HCT116 (cell line): Measurements from ENCODE around the gene PRR20B. TPM values are rescaled to one million over a fixed set of nuclear protein-coding genes. Genes with fewer than 3 reads are reported as not detected.

Source experiments
- ATAC-seq: fragments of 200-7000 bp; cut with Tn5 transposase; 2 replicates; pipeline ENCODE4 v1.9.1; 2020; ENCODE audit warnings: mild to moderate bottlenecking, moderate library complexity
- BruUV-seq: library from RNA; stranded (reverse); fragments of 400-500 nt; replicated peaks from 2 replicates; lab custom pipeline; 2021; lab: Mats Ljungman, UMichigan
- CTCF ChIA-PET: fragments of 300-600 bp; sonication (Branson Sonifier 250); formaldehyde crosslinking; loops from one replicate; lab custom pipeline; 2021; ENCODE audit warnings: antibody characterized with exemption; lab: Charles Lee
- POLR2A ChIA-PET: fragments of 300-600, 350-600 bp; sonication (Branson Sonifier 250); formaldehyde crosslinking; loops from one replicate; lab custom pipeline; 2021; ENCODE audit warnings: antibody characterized with exemption; lab: Charles Lee
- RAD21 ChIA-PET, 2 experiments: fragments of 300-600 bp; sonication (Branson Sonifier 250); formaldehyde crosslinking; loops; one replicate each; lab custom pipeline; 2023; ENCODE audit warnings: low total read pairs in 2 of 2; ENCODE audit not compliant: uncharacterized antibody in 2 of 2, unreplicated experiment in 2 of 2, low non-redundant PET in 1 of 2; lab: Charles Lee
- DNase-seq: peaks from one replicate; pipeline ENCODE4 v3.0.0-alpha.2; 2010; ENCODE audit warnings: low read depth, low spot score
- H2AFZ ChIP-seq: fragments of 200-600 bp; shearing (Covaris generic), sonication (generic); 2 replicates; pipeline ENCODE4 v1.6.1; 2017; ENCODE audit warnings: low read depth, mixed run types, mixed read lengths, antibody characterized with exemption, low read length; ENCODE audit not compliant: poor library complexity, severe bottlenecking
- H3K27ac ChIP-seq: 2 replicates; pipeline ENCODE4 v1.5.1; 2012; ENCODE audit warnings: low read depth, low read length
- H3K27me3 ChIP-seq: fragments of 200-600 bp; sonication (generic); 2 replicates; pipeline ENCODE4 v1.6.1; 2016; ENCODE audit warnings: mixed run types, low read length, mixed read lengths; ENCODE audit not compliant: insufficient read depth
- H3K36me3 ChIP-seq, 2 experiments: fragments of 200-500 bp in 1 of 2; fragments of 200-600 bp in 1 of 2; sonication (Bioruptor generic) in 1 of 2; sonication (generic) in 1 of 2; 2 replicates each; pipeline versions ENCODE4 v1.5.1 to v1.6.1; 2014 to 2016; ENCODE audit warnings: low read length in 2 of 2, inconsistent platforms in 1 of 2, mixed read lengths in 1 of 2, mixed run types in 1 of 2; ENCODE audit not compliant: insufficient read depth in 2 of 2, control insufficient read depth in 1 of 2
- H3K4me1 ChIP-seq, 2 experiments: fragments of 200-600 bp in 1 of 2; sonication (generic) in 1 of 2; 2 replicates each; pipeline versions ENCODE4 v1.5.1 to v1.6.1; 2012 to 2017; ENCODE audit warnings: low read length in 2 of 2, inconsistent platforms in 1 of 2, mild to moderate bottlenecking in 1 of 2, mixed read lengths in 1 of 2, mixed run types in 1 of 2, moderate library complexity in 1 of 2; ENCODE audit not compliant: insufficient read depth in 2 of 2, control insufficient read depth in 1 of 2
- H3K4me2 ChIP-seq: fragments of 200-600 bp; sonication (generic); 2 replicates; pipeline ENCODE4 v1.6.1; 2017; ENCODE audit warnings: mixed run types, low read length, mixed read lengths
- H3K4me3 ChIP-seq, 2 experiments: fragments of 200-600 bp in 1 of 2; sonication (generic) in 1 of 2; replicated peaks in 1 of 2; 2 replicates each; pipeline ENCODE4 v1.5.1; 2011 to 2016; ENCODE audit warnings: low read length in 2 of 2, control low read depth in 1 of 2, low read depth in 1 of 2, mild to moderate bottlenecking in 1 of 2, mixed read lengths in 1 of 2, mixed run types in 1 of 2
- H3K79me2 ChIP-seq: fragments of 200-600 bp; sonication (generic); 2 replicates; pipeline ENCODE4 v1.6.1; 2017; ENCODE audit warnings: mild to moderate bottlenecking, mixed run types, low read length, moderate library complexity, mixed read lengths; ENCODE audit not compliant: insufficient read depth
- H3K9ac ChIP-seq: fragments of 200-600 bp; sonication (generic); 2 replicates; pipeline ENCODE4 v1.6.1; 2016; ENCODE audit warnings: low read length, mixed read lengths
- H3K9me2 ChIP-seq: fragments of 200-600 bp; sonication (generic), shearing (Covaris generic); 2 replicates; pipeline ENCODE4 v1.6.1; 2017; ENCODE audit warnings: mixed run types, mild to moderate bottlenecking, moderate library complexity; ENCODE audit not compliant: insufficient read depth
- H3K9me3 ChIP-seq, 2 experiments: fragments of 200-500 bp in 1 of 2; fragments of 200-600 bp in 1 of 2; sonication (Bioruptor generic) in 1 of 2; sonication (generic) in 1 of 2; 2 replicates each; pipeline ENCODE4 v1.6.1; 2014 to 2017; ENCODE audit warnings: low read length in 2 of 2, mixed read lengths in 2 of 2, inconsistent platforms in 1 of 2, low read depth in 1 of 2, mild to moderate bottlenecking in 1 of 2, mixed run types in 1 of 2, moderate library complexity in 1 of 2; ENCODE audit not compliant: control insufficient read depth in 1 of 2, insufficient read depth in 1 of 2
- H4K20me1 ChIP-seq: fragments of 200-600 bp; sonication (generic), shearing (Covaris generic); 2 replicates; pipeline ENCODE4 v1.6.1; 2017; ENCODE audit warnings: mixed run types, mild to moderate bottlenecking, moderate library complexity; ENCODE audit not compliant: insufficient read depth
- CBX3 ChIP-seq: IDR thresholded peaks from 2 replicates; pipeline ENCODE4 v1.6.1; 2012; ENCODE audit warnings: low read depth
- CEBPB ChIP-seq: IDR thresholded peaks from 2 replicates; pipeline ENCODE4 v1.6.1; 2012; ENCODE audit warnings: low read depth
- ELF1 ChIP-seq: IDR thresholded peaks from 2 replicates; pipeline ENCODE4 v1.6.1; 2012; ENCODE audit warnings: low read depth, borderline replicate concordance
- FOSL1 ChIP-seq: IDR thresholded peaks from 2 replicates; pipeline ENCODE4 v1.6.1; 2012; ENCODE audit warnings: low read depth
- JUND ChIP-seq: IDR thresholded peaks from 2 replicates; pipeline ENCODE4 v1.6.1; 2012
- POLR2A ChIP-seq: IDR thresholded peaks from 2 replicates; pipeline ENCODE4 v1.7.0; 2011; ENCODE audit warnings: borderline replicate concordance; ENCODE audit not compliant: insufficient read depth, insufficient read length; ENCODE audit errors: extremely low read depth
- REST ChIP-seq: IDR thresholded peaks from 2 replicates; pipeline ENCODE4 v1.6.1; 2012; ENCODE audit warnings: low read depth
- SIN3A ChIP-seq: IDR thresholded peaks from 2 replicates; pipeline ENCODE4 v1.6.1; 2012; ENCODE audit warnings: low read depth
- SP1 ChIP-seq: IDR thresholded peaks from 2 replicates; pipeline ENCODE4 v1.6.1; 2012; ENCODE audit warnings: low read depth
- TCF7L2 ChIP-seq: IDR thresholded peaks from 2 replicates; pipeline ENCODE4 v1.7.0; 2011; ENCODE audit warnings: borderline replicate concordance, inconsistent platforms; ENCODE audit not compliant: insufficient read depth, insufficient read length; ENCODE audit errors: extremely low read depth
- ZFX ChIP-seq: fragments of 450-650 bp; IDR thresholded peaks from 2 replicates; pipeline ENCODE4 v1.6.1; 2017
- ZNF274 ChIP-seq: fragments of 200-500 bp; sonication (Bioruptor generic); IDR thresholded peaks from 2 replicates; pipeline ENCODE4 v1.6.1; 2014; ENCODE audit warnings: mild to moderate bottlenecking, low read depth, low read length, inconsistent platforms
- intact Hi-C: fragments of 100-400 bp; cut with micrococcal nuclease; formaldehyde crosslinking; loops from 2 replicates; pipeline ENCODE4 v1.10.0; 2022
- total RNA-seq: library from RNA; stranded (reverse); gene quantifications from one replicate; pipeline ENCODE4 v1.2.1, GENCODE V29; 2021; ENCODE audit not compliant: unreplicated experiment
- TF ChIP-seq, protein P1 (sequence below): IDR thresholded peaks from 2 replicates; pipeline ENCODE4 v1.6.1; 2012
- TF ChIP-seq, protein P2 (sequence below), 3 experiments: fragments of 200-600 bp in 1 of 3; sonication (generic) in 1 of 3; IDR thresholded peaks in 2 of 3; conservative IDR thresholded peaks in 1 of 3; 2 replicates each; pipeline ENCODE4 v1.5.1; 2012 to 2017; ENCODE audit warnings: low read depth in 2 of 3, low read length in 2 of 3, antibody characterized with exemption in 1 of 3, borderline replicate concordance in 1 of 3, control low read depth in 1 of 3, mild to moderate bottlenecking in 1 of 3, mixed read lengths in 1 of 3, mixed run types in 1 of 3, moderate library complexity in 1 of 3; ENCODE audit not compliant: insufficient read depth in 1 of 3
- TF ChIP-seq, protein P3 (sequence below): IDR thresholded peaks from 2 replicates; pipeline ENCODE4 v1.6.1; 2011; ENCODE audit warnings: mild to moderate bottlenecking, low read length, moderate library complexity; ENCODE audit not compliant: insufficient replicate concordance; ENCODE audit errors: extremely low read depth

PRR20B gene
- total RNA-seq, 1 experiment from 2014 or later, result not detected

DNA sequence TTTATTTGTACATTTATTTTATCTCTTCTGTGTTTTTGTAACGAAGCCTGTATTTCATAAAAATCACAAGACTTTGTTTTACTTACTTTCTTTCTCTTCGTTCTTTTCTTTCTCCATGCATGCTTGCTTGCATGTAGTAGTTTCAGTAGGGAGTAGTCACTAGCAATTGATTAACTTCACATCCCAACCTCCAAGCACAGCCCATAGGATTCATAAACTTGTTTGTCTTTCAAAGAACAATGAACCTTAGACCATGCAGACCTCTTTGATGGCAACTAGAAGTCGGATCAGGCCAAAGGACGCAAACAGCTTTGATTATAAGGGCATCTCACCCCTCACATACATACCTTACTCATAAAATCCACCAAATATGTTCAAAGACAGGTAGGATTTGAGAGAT is 9.7 kb upstream of the PRR20B start (continued):
- TF ChIP-seq ZFX, result no peak
- no peak for TF ChIP-seq SP1
- TF ChIP-seq FOSL1, result no peak
- no peak for TF ChIP-seq ZNF274
- TF ChIP-seq, protein P1, sequence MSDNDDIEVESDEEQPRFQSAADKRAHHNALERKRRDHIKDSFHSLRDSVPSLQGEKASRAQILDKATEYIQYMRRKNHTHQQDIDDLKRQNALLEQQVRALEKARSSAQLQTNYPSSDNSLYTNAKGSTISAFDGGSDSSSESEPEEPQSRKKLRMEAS, result no peak
- no peak for TF ChIP-seq ELF1
- TF ChIP-seq POLR2A, result no peak
- no peak for TF ChIP-seq CEBPB
- TF ChIP-seq, all 23 proteins: peak for 0

DNA sequence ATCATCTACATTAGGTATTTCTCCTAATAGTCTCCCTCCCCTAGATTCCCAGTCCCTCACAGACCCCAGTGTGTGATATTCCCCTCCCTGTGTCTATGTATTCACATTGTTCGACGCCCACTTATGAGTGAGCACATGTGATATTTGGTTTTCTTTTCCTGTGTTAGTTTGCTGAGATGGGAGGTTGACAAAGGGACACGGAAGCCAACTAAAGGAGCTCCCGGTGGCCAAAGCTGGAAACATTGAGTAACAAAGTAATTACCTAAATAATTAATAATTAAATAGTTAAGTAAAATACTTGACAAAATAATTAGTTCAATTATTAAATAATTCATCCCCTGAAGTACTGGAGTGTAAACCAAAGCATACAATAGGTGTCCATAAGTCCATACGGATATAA is 8.3 kb upstream of the PRR20B start:
- H3K4me2 ChIP-seq, result no peak overlapping the region
- H3K9me2 ChIP-seq, result no peaks in the 10 kb centered on the region
- H3K27ac ChIP-seq, result no peak overlapping the region
- BruUV-seq, result no TSS peak
- POLR2A ChIA-PET, result no interaction called here
- ATAC-seq (no peak), DNase-seq (no peak)
- intact Hi-C loops, result no loop called here
- peaks cover 8 to 16% of the 10 kb centered on the region in 2 experiments for H3K9me3 ChIP-seq
- no peaks in the 10 kb centered on the region for H3K4me1 ChIP-seq
- no peak overlapping the region for H2AFZ ChIP-seq
- H4K20me1 ChIP-seq, result no peaks in the 10 kb centered on the region
- CTCF ChIA-PET, result no interaction called here
- TF ChIP-seq ZFX (no peak), CEBPB (no peak), POLR2A (no peak), CBX3 (no peak), TCF7L2 (no peak), SP1 (no peak), JUND (no peak), SIN3A (no peak), REST (no peak), ZNF274 (no peak)
- TF ChIP-seq, protein P1, result no peak
- TF ChIP-seq, protein P2, sequence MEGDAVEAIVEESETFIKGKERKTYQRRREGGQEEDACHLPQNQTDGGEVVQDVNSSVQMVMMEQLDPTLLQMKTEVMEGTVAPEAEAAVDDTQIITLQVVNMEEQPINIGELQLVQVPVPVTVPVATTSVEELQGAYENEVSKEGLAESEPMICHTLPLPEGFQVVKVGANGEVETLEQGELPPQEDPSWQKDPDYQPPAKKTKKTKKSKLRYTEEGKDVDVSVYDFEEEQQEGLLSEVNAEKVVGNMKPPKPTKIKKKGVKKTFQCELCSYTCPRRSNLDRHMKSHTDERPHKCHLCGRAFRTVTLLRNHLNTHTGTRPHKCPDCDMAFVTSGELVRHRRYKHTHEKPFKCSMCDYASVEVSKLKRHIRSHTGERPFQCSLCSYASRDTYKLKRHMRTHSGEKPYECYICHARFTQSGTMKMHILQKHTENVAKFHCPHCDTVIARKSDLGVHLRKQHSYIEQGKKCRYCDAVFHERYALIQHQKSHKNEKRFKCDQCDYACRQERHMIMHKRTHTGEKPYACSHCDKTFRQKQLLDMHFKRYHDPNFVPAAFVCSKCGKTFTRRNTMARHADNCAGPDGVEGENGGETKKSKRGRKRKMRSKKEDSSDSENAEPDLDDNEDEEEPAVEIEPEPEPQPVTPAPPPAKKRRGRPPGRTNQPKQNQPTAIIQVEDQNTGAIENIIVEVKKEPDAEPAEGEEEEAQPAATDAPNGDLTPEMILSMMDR (IDR thresholded peaks at IDR 0.05 in 2 of 3, conservative IDR thresholded peaks at IDR 0.05 in 1 of 3; ENCODE audit: borderline replicate concordance in 1 of 3, insufficient read depth in 1 of 3, low read depth in 2 of 3, low read length in 2 of 3), result no peak
- TF ChIP-seq, protein P3, sequence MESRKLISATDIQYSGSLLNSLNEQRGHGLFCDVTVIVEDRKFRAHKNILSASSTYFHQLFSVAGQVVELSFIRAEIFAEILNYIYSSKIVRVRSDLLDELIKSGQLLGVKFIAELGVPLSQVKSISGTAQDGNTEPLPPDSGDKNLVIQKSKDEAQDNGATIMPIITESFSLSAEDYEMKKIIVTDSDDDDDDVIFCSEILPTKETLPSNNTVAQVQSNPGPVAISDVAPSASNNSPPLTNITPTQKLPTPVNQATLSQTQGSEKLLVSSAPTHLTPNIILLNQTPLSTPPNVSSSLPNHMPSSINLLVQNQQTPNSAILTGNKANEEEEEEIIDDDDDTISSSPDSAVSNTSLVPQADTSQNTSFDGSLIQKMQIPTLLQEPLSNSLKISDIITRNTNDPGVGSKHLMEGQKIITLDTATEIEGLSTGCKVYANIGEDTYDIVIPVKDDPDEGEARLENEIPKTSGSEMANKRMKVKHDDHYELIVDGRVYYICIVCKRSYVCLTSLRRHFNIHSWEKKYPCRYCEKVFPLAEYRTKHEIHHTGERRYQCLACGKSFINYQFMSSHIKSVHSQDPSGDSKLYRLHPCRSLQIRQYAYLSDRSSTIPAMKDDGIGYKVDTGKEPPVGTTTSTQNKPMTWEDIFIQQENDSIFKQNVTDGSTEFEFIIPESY, result no peak
- no peaks in the 10 kb centered on the region for H3K27me3 ChIP-seq
- RAD21 ChIA-PET, result no interaction called here
- no peaks in the 10 kb centered on the region for H3K79me2 ChIP-seq
- no peak overlapping the region for H3K4me3 ChIP-seq
- H3K9ac ChIP-seq, result no peak overlapping the region
- H3K36me3 ChIP-seq, result no peaks in the 10 kb centered on the region
